Measurements from ENCODE around the gene AQP6.

DNA sequence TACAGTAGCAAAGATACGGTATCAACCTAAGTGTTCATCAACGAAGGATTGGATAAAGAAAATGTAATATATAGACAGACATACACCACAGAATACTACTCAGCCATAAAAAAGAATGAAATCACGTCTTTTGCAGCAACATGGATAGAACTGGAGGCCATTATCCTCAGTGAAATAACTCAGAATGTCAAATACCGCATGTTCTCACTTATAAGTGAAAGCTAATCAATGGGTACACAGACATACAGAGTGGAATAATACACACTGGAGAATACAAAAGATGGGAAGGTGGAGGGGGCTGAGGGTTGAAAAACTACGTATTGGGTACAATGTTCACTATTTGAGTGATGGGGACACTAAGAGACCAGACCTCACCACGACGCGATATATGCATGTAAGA lies 51.5 kb downstream of the AQP6 start:
- TF ChIP-seq, protein P1, sequence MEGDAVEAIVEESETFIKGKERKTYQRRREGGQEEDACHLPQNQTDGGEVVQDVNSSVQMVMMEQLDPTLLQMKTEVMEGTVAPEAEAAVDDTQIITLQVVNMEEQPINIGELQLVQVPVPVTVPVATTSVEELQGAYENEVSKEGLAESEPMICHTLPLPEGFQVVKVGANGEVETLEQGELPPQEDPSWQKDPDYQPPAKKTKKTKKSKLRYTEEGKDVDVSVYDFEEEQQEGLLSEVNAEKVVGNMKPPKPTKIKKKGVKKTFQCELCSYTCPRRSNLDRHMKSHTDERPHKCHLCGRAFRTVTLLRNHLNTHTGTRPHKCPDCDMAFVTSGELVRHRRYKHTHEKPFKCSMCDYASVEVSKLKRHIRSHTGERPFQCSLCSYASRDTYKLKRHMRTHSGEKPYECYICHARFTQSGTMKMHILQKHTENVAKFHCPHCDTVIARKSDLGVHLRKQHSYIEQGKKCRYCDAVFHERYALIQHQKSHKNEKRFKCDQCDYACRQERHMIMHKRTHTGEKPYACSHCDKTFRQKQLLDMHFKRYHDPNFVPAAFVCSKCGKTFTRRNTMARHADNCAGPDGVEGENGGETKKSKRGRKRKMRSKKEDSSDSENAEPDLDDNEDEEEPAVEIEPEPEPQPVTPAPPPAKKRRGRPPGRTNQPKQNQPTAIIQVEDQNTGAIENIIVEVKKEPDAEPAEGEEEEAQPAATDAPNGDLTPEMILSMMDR (IDR thresholded peaks at IDR 0.05), result no peak
- no peak for TF ChIP-seq POLR2A (IDR thresholded peaks at IDR 0.05)
